A549 treated with AZD9567 at 1 μM for 4 hours (cell line): ENCODE results near the gene NPAS3. TPM values are rescaled to one million over a fixed set of nuclear protein-coding genes. Genes with fewer than 3 reads are reported as not detected.

Experiments
- total RNA-seq: library from RNA; stranded (reverse); fragments of 200-300 nt; extraction: Qiagen RNA extraction; gene quantifications from 5 replicates; pipeline ENCODE4 v1.2.3, GENCODE V29; 2022; ENCODE audit not compliant: insufficient read depth

NPAS3 gene
- not detected in 5 replicates for total RNA-seq

DNA sequence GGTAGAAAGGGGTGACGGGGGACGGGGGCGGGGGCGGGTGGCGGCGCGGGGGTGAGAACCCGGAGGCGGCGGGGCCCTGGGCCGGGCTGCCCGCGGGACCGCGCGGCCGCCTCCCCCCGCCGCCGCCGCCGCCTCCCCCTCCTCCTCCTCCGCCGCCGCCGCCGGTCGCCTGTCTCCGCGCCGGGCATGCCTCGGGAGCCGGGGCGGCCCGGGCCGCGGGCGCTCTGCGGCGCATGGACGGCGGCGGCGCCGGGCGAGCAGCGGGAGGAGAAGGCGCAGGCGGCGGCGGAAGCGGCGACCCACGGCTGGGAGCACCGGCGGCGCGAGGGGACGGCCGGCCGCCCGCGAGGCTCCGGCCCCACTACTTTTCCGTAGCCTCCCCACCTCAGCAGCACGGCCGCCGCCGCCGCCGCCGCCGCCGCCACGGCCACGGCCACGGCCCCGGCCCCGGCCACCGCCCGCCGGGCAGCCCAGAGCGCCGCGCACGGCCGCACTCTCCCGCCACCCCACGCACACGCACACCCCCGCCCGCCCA is at the start of gene NPAS3:
Gene NPAS3, plus strand, starts transcription at position 161 of the 535 bp plus-strand sequence.

